Mucosa of stomach (tissue), 1 donor: ENCODE data around the gene AHSP.
"Not testable (repeated sequence)": the region's sequence is repeated elsewhere in the genome, so short reads cannot be mapped to it uniquely, and the experiment has no call there.

Source experiments
- H3K27me3 ChIP-seq: one replicate; pipeline ENCODE4 v1.7.0; 2013; ENCODE audit warnings: mild to moderate bottlenecking, low read length; ENCODE audit not compliant: control insufficient read depth, insufficient read depth
- H3K36me3 ChIP-seq: one replicate; pipeline ENCODE4 v1.7.0; 2013; ENCODE audit warnings: low read length; ENCODE audit not compliant: control insufficient read depth, insufficient read depth
- H3K4me1 ChIP-seq: one replicate; pipeline ENCODE4 v1.7.0; 2013; ENCODE audit warnings: mild to moderate bottlenecking, low read length; ENCODE audit not compliant: control insufficient read depth, insufficient read depth
- H3K4me3 ChIP-seq: one replicate; pipeline ENCODE4 v1.7.0; 2013; ENCODE audit warnings: low read length
- H3K9ac ChIP-seq: one replicate; pipeline ENCODE4 v1.7.0; 2013; ENCODE audit warnings: mild to moderate bottlenecking, low read length, moderate library complexity
- H3K9me3 ChIP-seq: one replicate; pipeline ENCODE4 v1.7.0; 2013; ENCODE audit warnings: mild to moderate bottlenecking, low read length, moderate library complexity; ENCODE audit not compliant: control insufficient read depth
- donor health status: Pancreatic carcinoma.

AHSP gene

GRCh38 chr16:31527734-31528274 is at the start of gene AHSP:
Gene AHSP, plus strand, starts transcription at chr16:31527900. Its CDS starts 240 bp downstream, at chr16:31528140.
- Histone ChIP-seq H3K9me3 (no peaks in the 10 kb centered on the region), H3K36me3 (no peaks in the 10 kb centered on the region), H3K9ac (no peak within 1 kb of the TSS), H3K27me3 (peaks cover 23% of the 10 kb centered on the region), H3K4me3 (no peak within 1 kb of the TSS), H3K4me1 (no peaks in the 10 kb centered on the region)

GRCh38 chr16:31478956-31479355 is 48.7 kb upstream of the AHSP start:
- peaks cover 4% of the 10 kb centered on the region for H3K27me3 ChIP-seq
- H3K36me3 ChIP-seq, result no peaks in the 10 kb centered on the region
- H3K9me3 ChIP-seq, result no peaks in the 10 kb centered on the region
- H3K4me1 ChIP-seq, result peaks cover 16% of the 10 kb centered on the region
- no peak overlapping the region for H3K4me3 ChIP-seq
- no peak overlapping the region for H3K9ac ChIP-seq

- H3K9me3 ChIP-seq, result no peaks in the 10 kb centered on the region
- peaks cover 21% of the 10 kb centered on the region for H3K4me1 ChIP-seq
- no peak overlapping the region for H3K9ac ChIP-seq
- H3K4me3 ChIP-seq, result no peak overlapping the region
- H3K36me3 ChIP-seq, result no peaks in the 10 kb centered on the region
- H3K27me3 ChIP-seq, result peaks cover 4% of the 10 kb centered on the region
These were observed 47.9 kb upstream of the AHSP start for GRCh38 chr16:31479751-31480150.

GRCh38 chr16:31480851-31481536 is 46.7 kb upstream of the AHSP start:
- no peak overlapping the region for H3K4me3 ChIP-seq
- H3K36me3 ChIP-seq, result no peaks in the 10 kb centered on the region
- H3K4me1 ChIP-seq, result peaks cover 21% of the 10 kb centered on the region
- H3K9ac ChIP-seq, result no peak overlapping the region
- H3K27me3 ChIP-seq, result peaks cover 7% of the 10 kb centered on the region
- no peaks in the 10 kb centered on the region for H3K9me3 ChIP-seq

- Histone ChIP-seq H3K4me1 (peaks cover 20% of the 10 kb centered on the region), H3K27me3 (peaks cover 18% of the 10 kb centered on the region), H3K36me3 (no peaks in the 10 kb centered on the region), H3K9ac (no peak within 1 kb of the TSS), H3K4me3 (no peak within 1 kb of the TSS), H3K9me3 (no peaks in the 10 kb centered on the region)
These were observed 44.6 kb upstream of the AHSP start, which contains the start of gene SLC5A2 for GRCh38 chr16:31483081-31483480. Gene SLC5A2, plus strand, starts transcription at chr16:31483123. Its CDS starts 14 bp downstream, at chr16:31483137.

GRCh38 chr16:31484048-31484447 is 43.7 kb upstream of the AHSP start:
- not testable (repeated sequence) for H3K4me3 ChIP-seq, H3K9ac ChIP-seq, H3K36me3 ChIP-seq, H3K9me3 ChIP-seq
- Histone ChIP-seq H3K4me1 (peaks cover 21% of the 10 kb centered on the region), H3K27me3 (peaks cover 26% of the 10 kb centered on the region)

- Histone ChIP-seq H3K9ac (no peak overlapping the region), H3K4me3 (no peak overlapping the region), H3K4me1 (peaks cover 21% of the 10 kb centered on the region), H3K9me3 (no peaks in the 10 kb centered on the region), H3K27me3 (peaks cover 26% of the 10 kb centered on the region), H3K36me3 (no peaks in the 10 kb centered on the region)
These were observed 43.1 kb upstream of the AHSP start for GRCh38 chr16:31484491-31485171.

- Histone ChIP-seq H3K27me3 (peaks cover 26% of the 10 kb centered on the region), H3K4me3 (no peak overlapping the region), H3K9ac (no peak overlapping the region), H3K36me3 (no peaks in the 10 kb centered on the region), H3K4me1 (peaks cover 21% of the 10 kb centered on the region), H3K9me3 (no peaks in the 10 kb centered on the region)
These were observed 42.1 kb upstream of the AHSP start for GRCh38 chr16:31485571-31485970.

- no peaks in the 10 kb centered on the region for H3K36me3 ChIP-seq
- H3K9ac ChIP-seq, result no peak overlapping the region
- peaks cover 26% of the 10 kb centered on the region for H3K27me3 ChIP-seq
- H3K4me1 ChIP-seq, result peaks cover 21% of the 10 kb centered on the region
- H3K9me3 ChIP-seq, result no peaks in the 10 kb centered on the region
- H3K4me3 ChIP-seq, result no peak overlapping the region
These were observed 41.7 kb upstream of the AHSP start for GRCh38 chr16:31486045-31486444.

- Histone ChIP-seq H3K9ac (peak overlapping the region; percentile 55), H3K36me3 (no peaks in the 10 kb centered on the region), H3K9me3 (no peaks in the 10 kb centered on the region), H3K4me3 (peak overlapping the region; percentile 23), H3K27me3 (peaks cover 26% of the 10 kb centered on the region), H3K4me1 (peaks cover 21% of the 10 kb centered on the region)
These were observed 40.5 kb upstream of the AHSP start for GRCh38 chr16:31487071-31487719.

- Histone ChIP-seq H3K4me3 (peak overlapping the region; percentile 23), H3K4me1 (peaks cover 21% of the 10 kb centered on the region), H3K27me3 (peaks cover 23% of the 10 kb centered on the region), H3K36me3 (peaks cover 3% of the 10 kb centered on the region), H3K9ac (peak overlapping the region; percentile 55), H3K9me3 (no peaks in the 10 kb centered on the region)
These were observed 39.8 kb upstream of the AHSP start for GRCh38 chr16:31487720-31488467.
